HG03095 (cell line): Measurements from ENCODE around the gene MGP.

ENCODE experiments used
- ATAC-seq: cut with Tn5 transposase; IDR thresholded peaks from one replicate; pipeline ENCODE4 v1.9.1; 2021; ENCODE audit warnings: moderate library complexity; ENCODE audit not compliant: unreplicated experiment

MGP gene

GRCh38 chr12:14885718-14886221 is at the start of gene MGP:
TSS of gene MGP (minus strand) at chr12:14885854. CDS start at chr12:14885791, 63 bp downstream.
- no peak for ATAC-seq

- ATAC-seq: no peak
Measured at GRCh38 chr12:14935031-14935430, 49.4 kb upstream of the MGP start.

GRCh38 chr12:14934511-14934910 is 48.9 kb upstream of the MGP start:
- no peak for ATAC-seq

GRCh38 chr12:14931791-14932560 is 46.3 kb upstream of the MGP start:
- no peak for ATAC-seq

GRCh38 chr12:14931359-14931758 is 45.7 kb upstream of the MGP start:
- no peak for ATAC-seq

GRCh38 chr12:14930299-14930698 is 44.6 kb upstream of the MGP start:
- no peak for ATAC-seq

- no peak for ATAC-seq
Measured at GRCh38 chr12:14928931-14929330, 43.3 kb upstream of the MGP start.

GRCh38 chr12:14927267-14927666 is 41.6 kb upstream of the MGP start:
- ATAC-seq: no peak

- ATAC-seq: no peak
Measured at GRCh38 chr12:14924541-14924940, 38.9 kb upstream of the MGP start.

- ATAC-seq: no peak
Measured at GRCh38 chr12:14923944-14924343, 38.3 kb upstream of the MGP start.

GRCh38 chr12:14921218-14921617 is 35.6 kb upstream of the MGP start:
- no peak for ATAC-seq

- ATAC-seq: no peak
Measured at GRCh38 chr12:14920475-14921126, 34.9 kb upstream of the MGP start.

- no peak for ATAC-seq
Measured at GRCh38 chr12:14919455-14919854, 33.8 kb upstream of the MGP start.

- ATAC-seq: no peak
Measured at GRCh38 chr12:14915736-14916135, 30.1 kb upstream of the MGP start.

GRCh38 chr12:14913381-14913781 is 27.7 kb upstream of the MGP start:
- no peak for ATAC-seq

- ATAC-seq: no peak
Measured at GRCh38 chr12:14911131-14911530, 25.5 kb upstream of the MGP start.

GRCh38 chr12:14910090-14910915 is 24.6 kb upstream of the MGP start:
- ATAC-seq: no peak

- ATAC-seq: no peak
Measured at GRCh38 chr12:14907953-14908352, 22.3 kb upstream of the MGP start.

GRCh38 chr12:14906114-14906513 is 20.5 kb upstream of the MGP start:
- no peak for ATAC-seq

- no peak for ATAC-seq
Measured at GRCh38 chr12:14905269-14906004, 19.8 kb upstream of the MGP start.

GRCh38 chr12:14904854-14905253 is 19.2 kb upstream of the MGP start:
- ATAC-seq: no peak
